H1 (cell line): ENCODE data around the gene ZNF597.

Source experiments
- ATF2 ChIP-seq: IDR thresholded peaks from 2 replicates; pipeline ENCODE4 v1.6.1; 2012; ENCODE audit warnings: low read length, inconsistent platforms
- BRCA1 ChIP-seq: IDR thresholded peaks from 2 replicates; pipeline ENCODE4 v1.6.1; 2012; ENCODE audit warnings: low read depth, low read length, improper control_type of control experiment
- CTCF ChIP-seq, 3 experiments: IDR thresholded peaks; 1 replicate in 2 of 3; 2 replicates in 1 of 3; pipeline versions ENCODE4 v1.5.1 to v1.6.1; 2011; ENCODE audit warnings: low read length in 3 of 3, mild to moderate bottlenecking in 3 of 3, inconsistent platforms in 2 of 3, low read depth in 1 of 3, moderate library complexity in 1 of 3; ENCODE audit not compliant: insufficient read depth in 1 of 3; ENCODE audit errors: control extremely low read depth in 1 of 3
- E2F6 ChIP-seq: IDR thresholded peaks from 2 replicates; pipeline ENCODE4 v1.6.1; 2012; ENCODE audit warnings: inconsistent platforms
- EGR1 ChIP-seq: IDR thresholded peaks from 2 replicates; pipeline ENCODE4 v1.6.1; 2011; ENCODE audit warnings: low read depth, low read length, borderline replicate concordance
- EZH2 ChIP-seq: fragments of 200-600 bp; sonication (generic); IDR thresholded peaks from 2 replicates; pipeline ENCODE4 v1.7.1; 2012; ENCODE audit warnings: low read depth, mild to moderate bottlenecking, moderate library complexity, low read length, inconsistent platforms; ENCODE audit not compliant: severe bottlenecking
- GABPA ChIP-seq: IDR thresholded peaks from 2 replicates; pipeline ENCODE4 v1.6.1; 2011; ENCODE audit warnings: mild to moderate bottlenecking, low read length, moderate library complexity, borderline replicate concordance; ENCODE audit not compliant: insufficient read depth
- MAX ChIP-seq: IDR thresholded peaks from 2 replicates; pipeline ENCODE4 v1.6.1; 2012; ENCODE audit warnings: inconsistent platforms
- POLR2A ChIP-seq, 2 experiments: IDR thresholded peaks; 1 replicate in 1 of 2; 2 replicates in 1 of 2; pipeline ENCODE4 v1.6.1; 2011; ENCODE audit warnings: low read depth in 2 of 2, low read length in 2 of 2, mild to moderate bottlenecking in 2 of 2; ENCODE audit errors: control extremely low read depth in 1 of 2
- POLR2AphosphoS5 ChIP-seq: IDR thresholded peaks from 2 replicates; pipeline ENCODE4 v1.6.1; 2011; ENCODE audit warnings: low read depth, low read length
- SIN3A ChIP-seq, 2 experiments: IDR thresholded peaks in 1 of 2; conservative IDR thresholded peaks in 1 of 2; 2 replicates each; pipeline ENCODE4 v1.6.1; 2011 to 2012; ENCODE audit warnings: low read length in 2 of 2, improper control_type of control experiment in 1 of 2, low read depth in 1 of 2, mild to moderate bottlenecking in 1 of 2
- SP1 ChIP-seq: IDR thresholded peaks from 2 replicates; pipeline ENCODE4 v1.6.1; 2011; ENCODE audit warnings: low read depth, low read length
- YY1 ChIP-seq: IDR thresholded peaks from 2 replicates; pipeline ENCODE4 v1.6.1; 2011; ENCODE audit warnings: low read depth, mild to moderate bottlenecking, low read length

- TF ChIP-seq EZH2 (no peak), MAX (no peak), GABPA (no peak), EGR1 (no peak), CTCF (IDR thresholded peaks at IDR 0.05; ENCODE audit: control extremely low read depth in 1 of 3, insufficient read depth in 1 of 3, low read depth in 1 of 3, low read length in 3 of 3) (no peak), BRCA1 (no peak), SP1 (no peak), YY1 (no peak), SIN3A (conservative IDR thresholded peaks at IDR 0.05 in 1 of 2, IDR thresholded peaks at IDR 0.05 in 1 of 2; ENCODE audit: low read depth in 1 of 2, low read length in 2 of 2) (no peak), POLR2A (IDR thresholded peaks at IDR 0.05; ENCODE audit: control extremely low read depth in 1 of 2, low read depth in 2 of 2, low read length in 2 of 2) (no peak), ATF2 (no peak), E2F6 (no peak), POLR2AphosphoS5 (no peak)
Measured at GRCh38 chr16:3454631-3455147, 11.4 kb upstream of the ZNF597 start.
